H9 (cell line): ENCODE results near the gene GAS6. TPM values are rescaled to one million over a fixed set of nuclear protein-coding genes. Genes with fewer than 3 reads are reported as not detected.

Experiments used
- DNase-seq: peaks from one replicate; pipeline ENCODE4 v3.0.0-alpha.2; 2017
- H2AFZ ChIP-seq: one replicate; pipeline ENCODE4 v1.6.1; 2013; ENCODE audit warnings: mild to moderate bottlenecking, low read length, control low read depth, moderate library complexity
- H2AK5ac ChIP-seq: 2 replicates; pipeline ENCODE4 v1.6.1; 2013; ENCODE audit warnings: low read length, control low read depth, mixed read lengths; ENCODE audit not compliant: insufficient read length
- H2BK120ac ChIP-seq: one replicate; pipeline ENCODE4 v1.6.1; 2013; ENCODE audit warnings: low read depth, mild to moderate bottlenecking, low read length, control low read depth, inconsistent platforms; ENCODE audit not compliant: poor library complexity, severe bottlenecking
- H2BK12ac ChIP-seq: 2 replicates; pipeline ENCODE4 v1.6.1; 2013; ENCODE audit warnings: low read length, control low read depth, mixed read lengths, low read depth; ENCODE audit not compliant: insufficient read length
- H2BK15ac ChIP-seq: 2 replicates; pipeline ENCODE4 v1.6.1; 2013; ENCODE audit warnings: low read depth, low read length, control low read depth
- H2BK20ac ChIP-seq: one replicate; pipeline ENCODE4 v1.6.1; 2013; ENCODE audit warnings: low read depth, mild to moderate bottlenecking, low read length, control low read depth, inconsistent platforms; ENCODE audit not compliant: poor library complexity, severe bottlenecking
- H2BK5ac ChIP-seq: 2 replicates; pipeline ENCODE4 v1.6.1; 2013; ENCODE audit warnings: low read length, control low read depth, mixed read lengths; ENCODE audit not compliant: insufficient read length
- H3K14ac ChIP-seq: 2 replicates; pipeline ENCODE4 v1.6.1; 2013; ENCODE audit warnings: low read length, control low read depth; ENCODE audit not compliant: insufficient read depth
- H3K18ac ChIP-seq: 2 replicates; pipeline ENCODE4 v1.6.1; 2013; ENCODE audit warnings: low read depth, mild to moderate bottlenecking, mixed read lengths, low read length, control low read depth; ENCODE audit not compliant: insufficient read length
- H3K23ac ChIP-seq: 2 replicates; pipeline ENCODE4 v1.6.1; 2013; ENCODE audit warnings: low read length, control low read depth, mixed read lengths, low read depth; ENCODE audit not compliant: insufficient read length
- H3K23me2 ChIP-seq: 2 replicates; pipeline ENCODE4 v1.6.1; 2013; ENCODE audit warnings: low read depth, mild to moderate bottlenecking, mixed read lengths, low read length, control low read depth; ENCODE audit not compliant: insufficient read length, poor library complexity, severe bottlenecking
- H3K27ac ChIP-seq: 2 replicates; pipeline ENCODE4 v1.5.1; 2013; ENCODE audit warnings: low read length, control low read depth, mixed read lengths, low read depth; ENCODE audit not compliant: insufficient read length
- H3K27me3 ChIP-seq: 2 replicates; pipeline ENCODE4 v1.6.1; 2013; ENCODE audit warnings: low read length, control low read depth, inconsistent platforms; ENCODE audit not compliant: insufficient read depth
- H3K4ac ChIP-seq: 2 replicates; pipeline ENCODE4 v1.6.1; 2013; ENCODE audit warnings: low read depth, mild to moderate bottlenecking, control low read depth, inconsistent platforms, low read length, moderate library complexity
- H3K4me1 ChIP-seq: 2 replicates; pipeline ENCODE4 v1.6.1; 2013; ENCODE audit warnings: low read length, control low read depth, inconsistent platforms; ENCODE audit not compliant: insufficient read depth
- H3K4me2 ChIP-seq: 2 replicates; pipeline ENCODE4 v1.6.1; 2013; ENCODE audit warnings: low read length, control low read depth, mixed read lengths; ENCODE audit not compliant: insufficient read length, insufficient read depth
- H3K56ac ChIP-seq: 2 replicates; pipeline ENCODE4 v1.6.1; 2013; ENCODE audit warnings: low read depth, mild to moderate bottlenecking, mixed read lengths, low read length, control low read depth; ENCODE audit not compliant: insufficient read length
- H3K79me1 ChIP-seq: 2 replicates; pipeline ENCODE4 v1.6.1; 2013; ENCODE audit warnings: low read depth, mild to moderate bottlenecking, moderate library complexity, low read length, control low read depth, inconsistent platforms; ENCODE audit not compliant: insufficient read depth, poor library complexity, severe bottlenecking
- H3K79me2 ChIP-seq: 2 replicates; pipeline ENCODE4 v1.6.1; 2013; ENCODE audit warnings: low read length, control low read depth, inconsistent platforms; ENCODE audit not compliant: insufficient read depth
- H3K9ac ChIP-seq: 2 replicates; pipeline ENCODE4 v1.6.1; 2013; ENCODE audit warnings: low read length, control low read depth, mixed read lengths; ENCODE audit not compliant: insufficient read length; ENCODE audit errors: extremely low read depth
- H3K9me3 ChIP-seq: one replicate; pipeline ENCODE4 v1.6.1; 2013; ENCODE audit warnings: low read depth, low read length, inconsistent platforms; ENCODE audit not compliant: control insufficient read depth
- H3T11ph ChIP-seq: one replicate; pipeline ENCODE4 v1.6.1; 2013; ENCODE audit warnings: mild to moderate bottlenecking, low read length, control low read depth, inconsistent platforms
- H4K20me1 ChIP-seq: one replicate; pipeline ENCODE4 v1.6.1; 2013; ENCODE audit not compliant: control insufficient read depth, insufficient read length, insufficient read depth
- H4K5ac ChIP-seq: 2 replicates; pipeline ENCODE4 v1.6.1; 2013; ENCODE audit warnings: low read depth, mild to moderate bottlenecking, mixed read lengths, low read length, control low read depth; ENCODE audit not compliant: insufficient read length
- H4K8ac ChIP-seq: replicated peaks from 2 replicates; pipeline ENCODE4 v1.6.1; 2013; ENCODE audit warnings: low read length, control low read depth, mixed read lengths, low read depth; ENCODE audit not compliant: insufficient read length
- H4K91ac ChIP-seq: 2 replicates; pipeline ENCODE4 v1.6.1; 2013; ENCODE audit warnings: low read depth, mild to moderate bottlenecking, moderate library complexity, mixed read lengths, low read length, control low read depth; ENCODE audit not compliant: insufficient read length
- H3K27ac Mint-ChIP-seq, 3 experiments: 2 replicates in 2 of 3; 3 replicates in 1 of 3; pipeline ENCODE4 v1.8.0; 2020 to 2021; ENCODE audit warnings: mixed read lengths in 3 of 3, mild to moderate bottlenecking in 1 of 3, moderate library complexity in 1 of 3
- H3K27me3 Mint-ChIP-seq: 2 replicates; pipeline ENCODE4 v1.8.0; 2021; ENCODE audit warnings: low read depth, mild to moderate bottlenecking, moderate library complexity, mixed read lengths
- H3K36me3 Mint-ChIP-seq, 3 experiments: 2 replicates in 2 of 3; 3 replicates in 1 of 3; pipeline ENCODE4 v1.8.0; 2020 to 2021; ENCODE audit warnings: low read depth in 3 of 3, mixed read lengths in 3 of 3; ENCODE audit not compliant: insufficient read depth in 1 of 3
- H3K4me1 Mint-ChIP-seq, 2 experiments: 2 replicates each; pipeline ENCODE4 v1.8.0; 2020; ENCODE audit warnings: mixed read lengths in 2 of 2
- H3K4me3 Mint-ChIP-seq, 2 experiments: 2 replicates in 1 of 2; 3 replicates in 1 of 2; pipeline ENCODE4 v1.8.0; 2020 to 2021; ENCODE audit warnings: mild to moderate bottlenecking in 2 of 2, mixed read lengths in 2 of 2, moderate library complexity in 1 of 2
- H3K9me3 Mint-ChIP-seq, 2 experiments: 2 replicates in 1 of 2; 3 replicates in 1 of 2; pipeline ENCODE4 v1.8.0; 2020; ENCODE audit warnings: mild to moderate bottlenecking in 2 of 2, mixed read lengths in 2 of 2, moderate library complexity in 1 of 2
- CTCF ChIP-seq: fragments of 200-600 bp; sonication (generic); conservative IDR thresholded peaks from 3 replicates; pipeline ENCODE4 v1.8.0; 2021; ENCODE audit warnings: antibody characterized with exemption, mild to moderate bottlenecking
- WGBS: extraction: QIAGEN DNeasy Blood & Tissue Kit; methylation state at CpG from one replicate; pipeline ENCODE4 v1.1.7; 2013; ENCODE audit warnings: missing lambda C conversion rate, low lambda C conversion rate, mixed read lengths; ENCODE audit not compliant: insufficient read length; ENCODE audit errors: extremely low coverage; 5-methylcytosine and 5-hydroxymethylcytosine counted together
- total RNA-seq: library from RNA; stranded (reverse); gene quantifications from 2 replicates; pipeline ENCODE4 v1.2.1, GENCODE V29; 2021

GAS6 gene
- total RNA-seq, 1 experiment from 2014 or later, result 20.5 TPM

- peaks cover 3 to 23% (median 22%) of the 10 kb centered on the region in 3 experiments for H3K36me3 Mint-ChIP-seq
- no peak overlapping the region for H3K23ac ChIP-seq
- H3K27ac ChIP-seq, result no peak overlapping the region
- peaks cover 0 to 2% of the 10 kb centered on the region in 2 experiments; a peak in 1 of 5 replicates for H3K9me3 Mint-ChIP-seq
- H3K9ac ChIP-seq, result no peak overlapping the region
- H3K4me3 Mint-ChIP-seq, result no peak overlapping the region
- H3K79me2 ChIP-seq, result no peaks in the 10 kb centered on the region
- H3K23me2 ChIP-seq, result no peaks in the 10 kb centered on the region
- H2AK5ac ChIP-seq, result no peak overlapping the region
- H3K27ac Mint-ChIP-seq, result peak overlapping the region in 1 of 3 experiments; percentile 74; a peak in 2 of 7 replicates
- H3K18ac ChIP-seq, result no peak overlapping the region
- H2BK20ac ChIP-seq, result no peak overlapping the region
- H3K27me3 Mint-ChIP-seq, result no peaks in the 10 kb centered on the region
- H2BK12ac ChIP-seq, result no peak overlapping the region
- no peak overlapping the region for H2BK5ac ChIP-seq
- H4K91ac ChIP-seq, result no peak overlapping the region
- H2BK120ac ChIP-seq, result no peak overlapping the region
- no peaks in the 10 kb centered on the region for H3K79me1 ChIP-seq
- H4K20me1 ChIP-seq, result no peaks in the 10 kb centered on the region
- H3K4me1 ChIP-seq, result no peaks in the 10 kb centered on the region
- H4K5ac ChIP-seq, result no peak overlapping the region
- no CpG with 5 or more reads among the region's 54 CpGs for WGBS
- peaks cover 3 to 8% of the 10 kb centered on the region in 2 experiments; a peak in 3 of 4 replicates for H3K4me1 Mint-ChIP-seq
- no peak overlapping the region; the same call in 1 of the 2 replicates for H3K14ac ChIP-seq
- H3K9me3 ChIP-seq, result no peaks in the 10 kb centered on the region
- no peak overlapping the region for H3K4ac ChIP-seq
- H2BK15ac ChIP-seq, result no peak overlapping the region
- no peak overlapping the region for H4K8ac ChIP-seq
- no peak for DNase-seq
- H3K4me2 ChIP-seq, result no peak overlapping the region
- H2AFZ ChIP-seq, result no peak overlapping the region
- no peaks in the 10 kb centered on the region for H3K27me3 ChIP-seq
- no peak overlapping the region for H3K56ac ChIP-seq
- no peak overlapping the region for H3T11ph ChIP-seq
- no peak for TF ChIP-seq CTCF
Measured at GRCh38 chr13:113820813-113821651, 42.8 kb downstream of the GAS6 start.
